GM12891 (cell line): ENCODE measurements around the gene BACH1. TPM values are rescaled to one million over a fixed set of nuclear protein-coding genes. Genes with fewer than 3 reads are reported as not detected.
A peak's percentile ranks its signal among the peaks of the same experiment; 100 is the strongest.
"Not testable (repeated sequence)": the region's sequence is repeated elsewhere in the genome, so short reads cannot be mapped to it uniquely, and the experiment has no call there.

Source experiments
- DNase-seq: peaks from one replicate; pipeline ENCODE4 v3.0.0; 2011; ENCODE audit warnings: low spot score; ENCODE audit not compliant: insufficient read length
- FAIRE-seq: peaks from 2 replicates; lab custom pipeline; 2011; peaks lifted over from hg19 to GRCh38; lab: Jason Lieb, UNC
- PAX5 ChIP-seq: IDR thresholded peaks from 2 replicates; pipeline ENCODE4 v1.6.1; 2011; ENCODE audit warnings: low read length, moderate library complexity, mild to moderate bottlenecking; ENCODE audit not compliant: insufficient read depth, severe bottlenecking
- POLR2A ChIP-seq: IDR thresholded peaks from 2 replicates; pipeline ENCODE4 v1.6.1; 2011; ENCODE audit warnings: low read depth, low read length, control low read depth
- POLR2AphosphoS5 ChIP-seq: IDR thresholded peaks from 2 replicates; pipeline ENCODE4 v1.6.1; 2011; ENCODE audit warnings: low read depth, low read length, control low read depth
- POU2F2 ChIP-seq: IDR thresholded peaks from 2 replicates; pipeline ENCODE4 v1.6.1; 2011; ENCODE audit warnings: low read depth, mild to moderate bottlenecking, control low read depth, low read length, moderate library complexity
- SPI1 ChIP-seq: IDR thresholded peaks from 2 replicates; pipeline ENCODE4 v1.6.1; 2011; ENCODE audit warnings: low read depth, low read length, control low read depth
- TAF1 ChIP-seq: IDR thresholded peaks from 2 replicates; pipeline ENCODE4 v1.6.1; 2011; ENCODE audit warnings: low read depth, low read length, control low read depth
- polyA plus RNA-seq: library from polyadenylated mRNA; unstranded; fragments of >200 nt; gene quantifications from one replicate; pipeline ENCODE4 v1.2.1, GENCODE V29; 2012; ENCODE audit warnings: low read depth, missing spikeins, inconsistent platforms; ENCODE audit not compliant: missing spikeins

The BACH1 gene
- polyA plus RNA-seq = 11.0 TPM

DNA sequence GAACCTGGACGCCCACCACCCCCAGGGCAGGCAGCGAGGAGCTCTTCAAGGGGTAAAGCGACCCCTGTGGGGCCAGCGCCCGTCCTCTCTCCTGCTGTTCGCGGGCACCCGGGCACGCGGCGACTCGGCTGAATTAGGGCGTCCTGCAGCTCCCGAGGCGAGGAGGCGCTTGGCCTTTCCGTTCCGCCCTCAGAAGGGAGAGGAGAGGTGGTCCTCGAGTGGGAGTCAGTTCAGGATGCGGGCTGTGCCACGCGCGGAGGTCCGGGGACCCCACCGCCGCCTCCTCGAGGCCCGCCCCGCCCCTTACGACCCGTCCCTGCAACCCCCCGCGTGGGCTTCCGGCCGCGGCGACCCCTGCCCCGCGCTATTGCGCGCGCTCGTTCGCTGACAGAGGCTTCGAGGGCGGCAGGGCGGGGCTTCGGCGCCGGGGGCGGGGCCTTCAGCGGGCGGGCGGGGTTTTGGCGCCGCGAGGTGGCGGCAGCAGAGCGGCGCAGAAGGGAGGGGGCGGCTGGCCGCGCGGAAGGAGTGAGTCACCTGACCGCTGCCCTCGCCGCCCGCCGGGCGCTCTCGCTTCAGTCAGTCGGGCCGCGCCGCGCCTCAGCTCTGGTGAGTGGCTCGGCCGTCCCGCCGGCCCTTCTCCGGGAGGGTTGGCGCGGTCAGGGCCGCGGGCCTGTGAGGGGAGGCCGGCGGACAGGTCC, at the start of gene BACH1:
Gene BACH1 (plus strand): TSS at position 575 of the 698 bp plus-strand sequence. CDS start 22,359 bp downstream, outside the sequence.
- peak; percentile 92 for TF ChIP-seq POLR2A
- peak; percentile 92 for TF ChIP-seq TAF1
- peak; percentile 89 for TF ChIP-seq POLR2AphosphoS5
- TF ChIP-seq POU2F2 = peak; percentile 73
- TF ChIP-seq PAX5 = peak; percentile 65
- TF ChIP-seq SPI1 = no peak
- DNase-seq (peak; percentile 78), FAIRE-seq (peak; percentile 79)

DNA sequence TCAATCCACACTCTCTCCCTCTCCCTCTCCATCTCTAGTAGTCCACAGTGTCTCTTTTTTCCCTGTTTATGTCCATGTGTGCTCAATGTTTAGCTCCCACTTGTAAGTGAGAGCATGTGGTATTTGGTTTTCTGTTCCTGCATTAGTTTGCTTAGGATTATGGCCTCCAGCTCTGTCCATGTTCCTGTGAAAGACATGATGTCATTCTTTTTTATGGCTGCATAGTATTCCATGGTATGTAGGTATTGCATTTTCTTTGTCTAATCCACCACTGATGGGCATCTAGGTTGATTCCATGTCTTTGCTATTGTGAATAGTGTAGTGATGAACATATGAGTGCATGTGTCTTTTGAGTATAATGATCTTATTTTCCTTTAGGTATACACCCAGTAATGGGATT, 49.4 kb upstream of the BACH1 start:
- FAIRE-seq = not testable (repeated sequence)

DNA sequence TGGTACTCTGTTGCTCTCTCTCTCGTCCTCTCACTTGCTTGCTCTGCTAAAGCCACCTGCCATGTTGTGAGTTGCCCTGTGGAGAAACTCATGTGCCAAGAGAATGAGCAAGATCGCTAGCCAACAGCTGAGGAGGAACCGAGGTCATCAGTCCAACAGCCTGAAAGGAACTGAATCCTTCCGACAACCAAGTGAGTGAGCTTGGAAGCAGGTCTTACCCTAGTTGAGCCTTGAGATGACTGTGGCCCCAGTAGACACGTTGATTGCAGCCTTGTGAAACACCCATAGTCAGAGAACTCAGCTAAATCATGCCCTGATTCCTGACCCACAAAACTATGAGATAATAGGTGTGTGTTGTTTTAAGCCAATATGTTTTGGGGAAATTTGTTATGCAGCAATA, 48.1 kb upstream of the BACH1 start:
- DNase-seq (no peak), FAIRE-seq (no peak)
- no peak for TF ChIP-seq PAX5
- no peak for TF ChIP-seq POU2F2
- TF ChIP-seq POLR2AphosphoS5 = no peak
- TF ChIP-seq POLR2A = no peak
- TF ChIP-seq TAF1 = no peak
- no peak for TF ChIP-seq SPI1

More for the DNA sequence above, 49.4 kb upstream of the BACH1 start:
- DNase-seq = not testable (repeated sequence)

DNA sequence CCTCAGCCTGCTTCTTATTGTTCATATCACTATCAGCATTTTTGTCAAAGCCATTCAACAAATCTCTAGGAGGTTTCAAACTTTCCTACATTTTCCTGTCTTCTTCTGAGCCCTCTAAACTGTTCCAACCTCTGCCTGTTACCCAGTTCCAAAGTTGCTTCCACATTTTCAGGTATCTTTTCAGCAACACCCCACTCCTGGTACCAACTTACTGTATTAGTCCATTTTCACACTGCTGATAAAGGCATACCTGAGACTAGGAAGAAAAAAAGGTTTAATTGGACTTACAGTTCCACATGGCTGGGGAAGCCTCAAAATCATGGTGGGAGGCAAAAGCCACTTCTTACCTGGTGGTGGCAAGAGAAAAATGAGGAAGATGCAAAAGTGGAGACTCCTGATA, 44.9 kb upstream of the BACH1 start:
- not testable (repeated sequence) for FAIRE-seq, DNase-seq

DNA sequence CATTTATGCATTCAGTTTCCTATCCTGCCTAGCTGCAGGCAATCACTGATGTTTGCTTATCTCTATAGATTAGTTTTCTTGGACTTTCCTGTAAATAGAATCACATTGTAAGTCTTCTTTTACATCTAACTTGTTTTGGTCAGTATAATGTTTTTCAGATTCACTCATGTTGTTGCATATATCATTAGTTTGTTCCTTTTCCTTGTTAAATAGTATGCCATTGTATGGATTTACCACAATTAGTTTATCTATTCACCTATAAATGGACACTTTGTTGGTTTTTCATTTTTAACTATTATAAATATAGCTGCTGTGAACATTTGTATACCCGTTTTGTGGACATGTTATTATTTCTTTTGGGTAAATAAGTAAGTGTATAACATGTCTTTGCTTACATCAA, 44.2 kb upstream of the BACH1 start:
- DNase-seq (no peak), FAIRE-seq (no peak)
- TF ChIP-seq POLR2AphosphoS5 = no peak
- TF ChIP-seq PAX5 = no peak
- no peak for TF ChIP-seq POU2F2
- TF ChIP-seq TAF1 = no peak
- TF ChIP-seq SPI1 = no peak
- no peak for TF ChIP-seq POLR2A

DNA sequence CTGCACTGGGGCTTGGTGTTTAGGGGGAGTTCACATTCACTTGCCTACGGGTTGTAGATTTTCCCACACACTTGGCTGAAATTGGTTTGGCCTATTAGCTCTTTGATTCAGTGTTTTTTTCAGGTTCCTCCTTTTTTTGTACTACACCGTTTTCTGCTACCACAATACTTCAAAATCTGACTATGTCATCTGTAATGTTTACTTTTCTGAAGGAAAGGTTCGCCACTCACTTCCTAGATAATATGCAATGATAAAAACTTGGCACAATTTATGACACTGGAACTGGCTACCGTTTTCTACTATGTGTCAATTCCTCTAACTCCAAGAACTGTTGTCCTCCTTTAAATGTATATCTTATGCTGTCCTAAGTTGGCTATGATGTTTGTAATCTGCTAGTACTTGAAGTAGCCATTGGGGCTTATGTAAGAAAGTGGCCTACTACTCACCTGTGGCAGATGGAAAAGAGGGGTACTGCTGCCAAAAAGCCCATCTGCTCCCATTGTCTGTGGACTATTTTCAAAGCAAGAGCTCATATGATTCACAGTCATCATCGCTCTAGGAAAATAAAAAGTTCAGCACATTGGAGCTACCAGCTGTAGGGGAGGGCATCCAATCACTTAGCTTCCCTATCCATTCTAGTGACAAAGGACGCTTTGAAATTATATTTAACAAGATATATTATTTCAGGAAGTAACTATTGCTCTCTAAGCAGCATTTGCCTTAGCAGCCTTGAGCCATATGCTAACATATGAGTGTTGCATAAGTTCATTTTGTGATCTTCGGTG, 42.4 kb upstream of the BACH1 start:
- FAIRE-seq = no peak
- TF ChIP-seq SPI1 (no peak), POLR2A (no peak), TAF1 (no peak), POU2F2 (no peak), PAX5 (no peak), POLR2AphosphoS5 (no peak)
- no peak for DNase-seq

DNA sequence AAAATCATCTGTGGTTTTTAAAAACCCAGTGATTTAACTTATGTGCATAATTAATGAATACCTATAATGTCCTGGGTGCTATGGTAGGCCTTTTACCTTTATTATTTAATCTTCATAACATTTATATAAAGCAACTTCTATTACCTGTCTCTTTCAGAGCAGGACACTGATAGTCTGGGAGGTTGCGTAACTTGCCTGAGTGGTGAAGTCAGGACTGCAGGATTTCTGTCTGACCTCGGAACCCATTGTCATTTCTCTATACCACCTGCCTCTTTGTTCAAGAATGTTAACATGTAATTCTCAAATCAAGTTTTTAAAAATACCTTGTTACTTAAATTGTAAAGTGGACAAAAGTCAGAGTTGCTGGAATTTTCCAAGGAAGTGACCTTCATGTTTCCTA, 41.0 kb upstream of the BACH1 start:
- TF ChIP-seq SPI1 (no peak), POLR2AphosphoS5 (no peak), PAX5 (no peak), TAF1 (no peak), POU2F2 (no peak), POLR2A (no peak)
- DNase-seq (no peak), FAIRE-seq (no peak)

DNA sequence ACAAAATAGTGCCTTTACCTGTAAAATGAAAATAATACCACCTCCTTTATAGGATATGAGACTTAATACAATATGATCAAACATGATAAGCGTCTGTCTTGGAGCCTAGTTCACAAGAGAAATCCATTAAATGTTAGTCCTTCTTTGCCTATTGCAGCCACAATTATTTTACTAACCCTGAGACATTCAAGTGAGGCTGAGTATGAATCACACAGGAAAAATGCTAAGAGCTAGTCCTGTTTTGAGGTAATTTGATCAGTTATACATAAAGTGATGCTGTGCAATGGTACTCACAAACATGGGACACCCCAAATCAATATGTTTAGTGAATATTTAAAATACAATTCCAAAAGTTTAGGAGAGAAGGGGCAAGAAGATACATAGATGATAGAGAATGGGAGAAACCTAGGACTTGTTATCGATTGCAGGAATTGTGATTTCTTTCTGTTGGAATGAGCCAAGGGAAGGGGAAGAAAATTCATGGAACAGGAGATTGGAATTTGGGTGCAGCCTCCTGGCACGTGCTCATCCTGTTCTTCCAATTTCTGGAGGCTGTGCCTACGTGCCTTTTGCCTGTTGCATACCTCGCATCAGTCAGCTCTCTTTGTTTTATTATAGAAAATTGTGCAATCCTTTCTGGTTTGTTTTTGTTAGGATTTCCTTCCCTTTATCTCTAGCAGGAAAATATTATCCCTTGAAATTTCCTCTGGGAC, 39.9 kb upstream of the BACH1 start:
- FAIRE-seq = no peak
- TF ChIP-seq SPI1 (no peak), POU2F2 (no peak), POLR2A (no peak), POLR2AphosphoS5 (no peak), PAX5 (no peak), TAF1 (no peak)
- DNase-seq = no peak

DNA sequence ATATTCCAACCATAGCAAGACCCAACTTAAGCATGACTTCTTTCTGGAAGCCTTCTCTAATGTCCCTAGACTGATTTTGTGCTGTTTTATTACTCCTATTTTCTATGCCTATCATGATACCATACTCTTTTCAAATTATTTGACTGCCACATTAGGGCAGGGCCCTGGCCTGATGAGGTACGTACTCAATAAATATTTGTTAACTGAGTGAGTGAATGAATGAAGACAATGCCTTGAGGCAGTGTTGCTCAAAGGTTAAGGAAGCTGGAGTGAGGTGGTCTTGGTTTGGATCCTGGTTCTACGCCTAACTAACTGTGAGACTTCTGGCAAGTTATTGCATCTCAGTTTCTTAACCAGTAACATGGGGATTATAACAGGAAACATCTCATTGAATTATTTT, 38.3 kb upstream of the BACH1 start:
- FAIRE-seq = no peak
- DNase-seq = no peak
- TF ChIP-seq PAX5 (no peak), POLR2AphosphoS5 (no peak), SPI1 (no peak), TAF1 (no peak), POU2F2 (no peak), POLR2A (no peak)
